HG03469 (cell line): Measurements from ENCODE around the gene PLB1.
"Not testable (repeated sequence)": the region's sequence is repeated elsewhere in the genome, so short reads cannot be mapped to it uniquely, and the experiment has no call there.

Source experiments
- ATAC-seq: cut with Tn5 transposase; IDR thresholded peaks from one replicate; pipeline ENCODE4 v1.9.1; 2021; ENCODE audit warnings: mild to moderate bottlenecking, moderate library complexity, moderate number of reproducible peaks; ENCODE audit not compliant: unreplicated experiment

Gene PLB1

DNA sequence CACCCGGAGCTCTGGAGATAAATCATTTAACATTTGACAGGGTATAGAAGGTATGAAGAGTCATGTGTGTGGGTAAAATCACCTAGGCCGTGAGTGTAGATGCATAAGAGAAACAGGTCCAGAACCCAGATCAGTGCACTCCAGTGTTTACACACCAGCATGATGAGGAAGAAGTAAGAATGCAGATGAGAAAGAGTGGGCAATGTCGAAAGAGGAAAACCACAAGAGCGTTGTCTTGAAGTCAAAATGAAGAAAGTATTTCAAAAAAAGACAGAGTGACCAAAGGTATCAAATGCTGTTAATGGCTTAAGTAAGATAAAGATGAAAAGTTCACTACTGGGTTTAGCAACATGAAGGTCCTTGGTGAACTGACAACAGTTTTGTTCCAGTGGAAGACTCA is 32.0 kb upstream of the PLB1 start:
- no peak for ATAC-seq

DNA sequence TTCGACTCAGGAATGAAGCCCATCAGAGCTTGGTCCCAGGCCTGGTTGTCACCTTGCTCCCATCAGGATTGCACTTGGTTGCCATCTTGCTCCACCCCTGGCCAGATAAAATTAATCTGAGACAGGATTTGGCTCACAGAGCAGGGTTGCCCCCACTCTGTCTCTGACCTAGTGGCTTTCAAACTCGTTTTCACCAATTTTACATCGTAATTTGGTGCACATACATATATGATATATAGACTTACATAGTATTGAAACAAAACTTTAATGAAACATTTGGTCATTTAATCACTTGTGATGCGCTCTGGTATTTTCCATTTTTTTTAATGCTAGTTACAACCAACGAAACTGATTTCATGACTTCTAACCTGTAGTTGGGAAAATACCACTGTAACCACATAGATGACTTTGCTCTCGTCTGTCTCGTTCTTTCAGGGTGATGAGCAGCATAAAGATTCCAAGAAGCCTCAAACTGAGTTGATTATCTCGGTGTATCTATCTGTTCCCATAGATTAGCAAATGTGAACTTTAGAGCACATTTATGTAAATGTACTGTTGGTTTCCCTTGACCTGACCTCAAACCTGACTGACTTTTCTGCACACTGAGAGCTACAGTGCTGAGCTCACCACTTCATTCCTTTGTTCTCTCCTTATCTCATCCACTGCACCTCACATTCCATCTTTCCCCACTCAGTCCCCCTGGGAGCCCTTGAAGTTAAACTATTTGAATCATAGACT is 30.5 kb upstream of the PLB1 start:
- no peak for ATAC-seq

DNA sequence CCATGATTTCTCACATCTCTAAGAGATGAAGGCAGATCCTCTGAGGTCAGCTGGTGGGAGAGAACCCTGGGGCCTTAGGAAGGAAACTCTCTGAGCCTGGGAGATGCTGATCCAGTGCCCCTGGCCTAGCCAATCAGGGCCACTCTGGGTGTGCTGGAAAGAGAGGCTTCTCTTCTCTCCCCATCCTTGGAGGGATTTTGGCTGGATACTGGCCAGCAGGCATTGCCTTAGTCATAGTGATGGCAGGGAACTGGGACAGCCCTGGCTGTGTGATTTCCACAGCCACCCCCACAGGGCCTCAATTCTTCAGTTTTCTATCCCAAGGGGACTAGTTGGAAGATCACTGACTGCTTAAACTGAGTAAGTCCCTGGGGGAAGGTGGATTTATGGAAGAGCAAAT is 26.6 kb upstream of the PLB1 start:
- no peak for ATAC-seq

DNA sequence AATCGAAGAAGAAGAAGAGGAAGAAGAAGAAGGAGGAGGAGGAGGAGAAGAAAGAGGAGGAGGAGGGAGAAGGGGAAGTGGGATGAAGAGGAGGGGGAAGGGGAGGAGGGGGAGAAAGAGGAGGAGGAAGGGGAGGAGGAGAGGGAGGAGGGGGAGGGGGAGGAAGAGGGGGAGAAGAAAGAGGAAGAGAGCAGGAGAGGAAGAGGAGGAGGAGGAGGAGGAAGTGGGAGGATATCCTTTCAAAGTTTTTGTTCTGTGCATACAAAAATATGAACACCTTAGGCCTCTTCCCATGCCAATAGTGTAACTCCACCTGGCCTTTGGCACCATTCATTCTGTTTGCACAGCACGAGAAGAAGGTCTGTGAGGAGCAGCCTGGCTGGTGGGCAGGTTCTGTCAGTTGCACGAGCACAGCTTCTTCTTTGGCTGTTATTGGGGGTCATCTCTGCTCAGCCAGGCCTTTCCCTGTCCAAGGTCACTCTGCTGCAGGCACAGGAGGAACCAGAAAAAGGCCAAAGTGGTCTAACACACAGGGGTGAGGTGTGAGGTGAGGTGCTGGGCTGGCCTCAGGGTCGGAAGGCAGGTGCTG is 25.8 kb upstream of the PLB1 start:
- ATAC-seq = no peak

DNA sequence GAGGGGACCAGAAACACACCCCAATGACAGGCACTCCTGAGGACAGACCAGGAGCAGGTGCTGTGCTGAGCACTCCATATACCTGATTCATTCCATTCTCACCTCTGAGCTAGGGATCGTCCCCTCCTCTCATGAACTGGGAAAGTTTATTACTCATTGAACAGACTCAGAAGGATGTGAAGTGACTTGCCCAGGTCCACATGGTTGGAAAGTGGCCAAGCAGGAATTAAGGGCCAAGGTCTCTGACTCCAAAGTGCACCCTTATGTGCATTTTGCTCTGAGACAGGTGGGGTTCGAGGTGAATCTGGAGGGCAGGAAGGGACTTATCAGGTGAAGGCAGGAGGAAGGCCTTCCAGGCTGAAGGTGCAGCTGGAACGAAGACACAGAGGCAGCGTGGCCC is 25.1 kb upstream of the PLB1 start:
- no peak for ATAC-seq

DNA sequence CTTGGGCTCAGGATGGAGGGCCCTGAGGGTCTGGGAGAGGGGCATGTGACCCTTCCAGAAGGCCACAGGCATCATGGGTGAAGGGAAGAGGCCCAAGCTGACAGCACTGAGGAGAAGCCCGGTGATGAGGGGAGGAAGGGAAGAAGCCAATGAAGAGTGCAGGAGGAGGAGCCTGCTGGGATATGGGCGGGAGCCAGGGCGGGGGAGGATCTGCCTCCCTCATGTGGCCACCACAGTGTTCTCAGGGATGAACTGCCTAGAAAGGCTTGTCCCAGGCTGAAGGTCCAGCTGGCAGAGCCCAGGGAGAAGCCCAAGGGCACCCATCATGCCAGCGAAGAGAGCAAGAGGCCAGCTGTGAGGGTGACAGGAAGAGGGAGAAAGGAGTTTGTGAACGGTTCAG is 24.6 kb upstream of the PLB1 start:
- no peak for ATAC-seq

DNA sequence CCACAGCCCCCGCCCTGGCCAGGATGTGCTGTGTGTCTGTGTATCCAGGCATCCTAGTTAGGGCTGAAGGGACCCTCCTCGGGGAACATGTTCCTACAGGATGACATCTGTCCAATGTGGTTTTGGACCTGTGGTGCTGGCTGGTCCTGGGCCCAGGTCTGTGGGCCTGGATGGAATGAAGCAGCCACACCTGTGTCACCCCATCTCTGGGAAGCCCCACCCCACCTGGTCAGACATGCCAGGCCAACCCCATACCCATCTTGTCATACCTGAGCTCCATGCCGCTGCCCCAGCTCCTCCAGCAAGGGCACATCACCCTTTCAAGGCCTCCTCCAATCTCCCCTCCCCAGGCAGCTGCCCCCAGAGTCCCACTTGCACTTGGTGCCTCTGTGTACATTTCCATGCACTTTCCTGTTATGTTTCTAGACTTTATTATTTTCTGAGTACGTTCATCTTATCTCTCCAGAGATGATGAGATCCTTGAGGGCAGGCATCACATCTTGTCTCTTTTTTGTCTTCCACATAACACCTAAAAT is 24.1 kb upstream of the PLB1 start:
- no peak for ATAC-seq

DNA sequence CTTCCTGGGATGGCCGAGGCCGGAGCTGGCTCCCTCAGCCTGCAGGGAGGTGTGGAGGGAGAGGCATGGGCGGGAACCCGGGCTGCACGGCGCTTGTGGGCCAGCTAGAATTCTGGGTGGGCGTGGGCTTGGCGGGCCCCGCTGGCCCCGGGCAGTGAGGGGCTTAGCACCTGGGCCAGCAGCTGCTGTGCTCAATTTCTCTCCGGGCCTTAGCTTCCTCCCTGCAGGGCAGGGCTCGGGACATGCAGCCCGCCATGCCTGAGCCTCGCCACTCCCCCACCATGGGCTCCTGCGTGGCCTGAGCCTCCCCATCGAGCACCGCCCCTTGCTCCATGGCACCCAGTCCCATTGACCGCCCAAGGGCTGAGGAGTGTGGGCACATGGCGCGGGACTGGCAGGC is 23.2 kb upstream of the PLB1 start:
- not testable (repeated sequence) for ATAC-seq

DNA sequence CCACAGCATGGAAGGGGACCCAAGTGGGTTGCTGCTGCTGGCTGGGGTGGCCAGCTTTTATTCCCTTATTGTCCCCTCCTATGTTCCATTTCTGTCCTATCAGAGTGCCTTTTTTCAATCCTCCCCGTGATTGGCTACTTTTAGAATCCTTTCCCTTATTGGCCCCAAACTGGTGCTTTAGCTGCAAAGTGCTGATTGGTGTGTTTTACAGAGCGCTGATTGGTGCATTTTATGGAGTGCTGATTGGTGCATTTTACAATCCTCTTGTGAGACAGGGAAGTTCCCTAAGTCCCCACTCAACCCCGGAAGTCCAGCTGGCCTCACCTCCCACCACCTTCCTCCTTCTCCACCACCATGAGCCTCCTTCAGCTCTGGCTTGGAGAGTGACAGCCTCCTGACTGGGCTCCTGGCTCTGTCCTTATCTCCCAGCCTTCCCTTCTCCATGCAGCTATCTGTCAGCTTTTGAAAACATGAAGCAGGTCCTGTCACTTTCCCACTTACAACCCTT is 20.7 kb upstream of the PLB1 start:
- ATAC-seq = no peak

DNA sequence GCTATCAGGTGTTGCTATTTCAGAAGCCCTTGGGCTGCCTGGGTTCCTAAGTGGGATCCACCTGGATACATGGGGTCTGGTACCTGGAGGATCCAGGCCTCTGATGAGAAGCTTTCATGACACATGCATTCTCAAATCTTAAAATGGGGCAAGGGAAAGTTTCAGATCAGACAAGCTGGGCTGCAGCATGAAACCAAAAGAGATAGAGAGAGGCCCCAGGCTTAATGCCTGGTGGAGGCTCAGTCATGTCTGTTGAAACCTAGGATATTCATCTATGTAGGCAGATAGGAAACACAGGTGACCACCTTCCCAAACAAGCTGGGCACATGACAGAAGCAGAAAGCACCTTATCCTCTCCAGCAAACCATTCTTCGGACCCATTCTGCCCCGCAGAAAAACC is 18.8 kb upstream of the PLB1 start:
- no peak for ATAC-seq

DNA sequence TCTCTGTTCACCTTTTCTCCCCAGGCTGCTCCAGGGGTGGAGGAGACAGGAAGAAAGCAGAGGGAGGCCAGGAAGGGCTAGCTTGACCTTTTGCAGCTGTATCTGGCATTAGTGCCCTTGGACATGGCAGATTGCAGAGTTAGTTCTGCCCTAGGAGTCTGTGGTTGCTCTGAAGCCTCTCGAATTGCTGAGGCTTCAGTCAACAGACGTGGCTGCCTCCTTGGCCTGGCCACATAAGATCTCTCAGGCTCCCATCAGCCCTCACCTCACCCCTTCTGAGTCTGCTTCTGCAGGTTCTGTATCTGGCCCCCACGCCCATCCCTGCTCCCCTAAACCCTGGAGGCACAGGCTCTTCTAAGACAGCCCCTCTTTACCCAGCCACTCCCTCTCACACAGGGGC is 18.2 kb upstream of the PLB1 start:
- ATAC-seq = no peak

DNA sequence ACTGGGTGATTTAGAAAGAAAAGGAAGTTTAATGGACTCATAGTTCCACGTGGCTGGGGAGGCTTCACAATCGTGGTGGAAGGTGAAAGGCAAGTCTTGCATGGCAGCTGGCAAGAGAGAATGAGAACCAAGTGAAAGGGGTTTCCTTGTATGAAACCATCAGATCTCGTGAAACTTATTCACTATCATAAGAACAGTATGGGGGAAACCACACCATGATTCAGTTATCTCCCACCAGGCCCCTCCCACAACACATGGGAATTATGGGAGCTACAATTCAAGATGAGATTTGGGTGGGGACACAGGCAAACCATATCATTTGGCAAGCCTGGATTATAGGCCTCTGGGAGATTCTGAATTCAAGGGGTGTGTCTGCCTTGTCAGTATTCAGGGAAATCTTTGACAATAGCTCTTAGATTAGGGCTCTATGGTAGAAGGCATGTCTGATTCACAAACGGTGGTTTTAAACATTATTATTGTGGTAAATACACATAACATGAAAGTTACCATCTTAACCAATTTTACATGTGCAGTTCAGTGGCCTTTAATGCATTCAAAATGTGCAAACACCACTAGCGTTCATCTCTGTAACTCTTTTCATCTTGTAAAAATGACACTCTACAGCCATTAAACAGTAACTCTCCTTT is 15.3 kb upstream of the PLB1 start:
- ATAC-seq = no peak

DNA sequence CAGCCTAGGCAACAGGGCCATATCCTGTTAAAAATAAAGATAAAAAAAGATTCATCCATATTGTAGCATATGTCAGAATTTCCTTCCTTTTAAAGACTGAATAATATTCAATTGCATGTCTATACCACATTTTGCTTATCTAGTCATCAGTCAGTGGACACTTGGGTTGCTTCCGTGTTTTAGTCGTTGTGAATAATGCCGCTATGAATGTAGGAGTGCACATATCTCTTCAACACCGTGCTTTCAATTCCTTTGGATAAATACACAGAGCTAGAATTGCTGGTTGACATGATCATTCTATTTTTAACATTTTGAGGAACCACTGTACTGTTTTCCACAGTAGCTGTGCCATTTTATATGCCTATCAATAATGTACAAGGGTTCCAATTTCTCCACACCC is 14.0 kb upstream of the PLB1 start:
- no peak for ATAC-seq

DNA sequence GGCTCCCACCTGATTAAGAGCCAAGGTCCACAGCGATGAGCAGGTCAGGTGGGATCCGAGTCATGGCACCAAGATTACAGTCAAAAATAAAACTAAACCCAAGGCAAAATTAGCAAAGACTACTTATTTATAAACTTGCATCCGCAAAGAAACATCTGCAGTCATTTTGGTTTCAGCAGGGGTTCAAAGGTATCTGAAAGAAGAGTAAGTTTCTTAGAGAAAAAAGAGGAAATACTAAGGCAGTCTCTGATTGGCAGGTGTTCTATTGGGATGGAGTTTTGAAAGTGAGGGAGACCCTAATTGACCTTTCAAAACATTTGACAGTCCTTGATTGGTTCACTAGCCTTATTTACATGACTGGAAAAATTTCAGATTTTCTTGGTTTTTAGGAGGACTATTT is 11.0 kb upstream of the PLB1 start:
- no peak for ATAC-seq

DNA sequence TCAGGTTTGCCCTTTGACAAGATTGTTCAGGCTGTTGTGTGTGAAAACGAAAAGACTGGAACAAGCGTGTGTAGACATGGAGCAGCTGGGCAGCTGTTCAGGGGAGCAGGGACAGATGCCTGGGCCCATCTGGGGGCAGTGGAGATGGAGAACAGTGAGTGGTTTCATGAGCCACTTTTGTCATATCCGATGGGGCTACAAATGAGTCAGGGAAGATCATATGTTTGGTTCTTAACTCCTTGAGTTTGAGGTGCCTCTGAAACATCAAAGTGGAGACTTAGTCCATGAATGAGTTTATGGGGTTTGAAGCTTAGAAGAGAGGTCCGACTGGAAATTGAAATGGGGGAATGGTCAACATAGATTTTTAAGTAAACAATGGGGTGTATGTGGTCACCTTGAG is 9.3 kb upstream of the PLB1 start:
- ATAC-seq = no peak

DNA sequence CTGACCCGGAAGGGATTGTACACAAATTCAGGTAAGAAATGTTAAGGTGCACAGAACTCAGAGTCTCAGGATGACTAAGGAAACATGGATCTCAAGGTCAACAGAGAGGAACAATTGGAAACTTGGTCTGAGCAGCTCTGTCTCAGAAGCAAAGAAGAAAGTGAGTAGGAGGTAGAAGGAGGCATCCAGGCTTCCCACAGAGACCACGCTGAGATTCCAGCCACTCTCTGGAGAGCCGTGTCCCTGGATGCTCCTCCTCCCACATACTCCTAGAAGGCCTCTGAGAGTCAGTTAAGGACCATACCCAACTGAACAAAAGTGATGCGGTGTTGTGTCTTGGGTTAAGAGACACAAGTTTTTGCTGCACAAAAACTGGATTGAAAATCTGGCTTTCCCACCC is 8.6 kb upstream of the PLB1 start:
- ATAC-seq = no peak

DNA sequence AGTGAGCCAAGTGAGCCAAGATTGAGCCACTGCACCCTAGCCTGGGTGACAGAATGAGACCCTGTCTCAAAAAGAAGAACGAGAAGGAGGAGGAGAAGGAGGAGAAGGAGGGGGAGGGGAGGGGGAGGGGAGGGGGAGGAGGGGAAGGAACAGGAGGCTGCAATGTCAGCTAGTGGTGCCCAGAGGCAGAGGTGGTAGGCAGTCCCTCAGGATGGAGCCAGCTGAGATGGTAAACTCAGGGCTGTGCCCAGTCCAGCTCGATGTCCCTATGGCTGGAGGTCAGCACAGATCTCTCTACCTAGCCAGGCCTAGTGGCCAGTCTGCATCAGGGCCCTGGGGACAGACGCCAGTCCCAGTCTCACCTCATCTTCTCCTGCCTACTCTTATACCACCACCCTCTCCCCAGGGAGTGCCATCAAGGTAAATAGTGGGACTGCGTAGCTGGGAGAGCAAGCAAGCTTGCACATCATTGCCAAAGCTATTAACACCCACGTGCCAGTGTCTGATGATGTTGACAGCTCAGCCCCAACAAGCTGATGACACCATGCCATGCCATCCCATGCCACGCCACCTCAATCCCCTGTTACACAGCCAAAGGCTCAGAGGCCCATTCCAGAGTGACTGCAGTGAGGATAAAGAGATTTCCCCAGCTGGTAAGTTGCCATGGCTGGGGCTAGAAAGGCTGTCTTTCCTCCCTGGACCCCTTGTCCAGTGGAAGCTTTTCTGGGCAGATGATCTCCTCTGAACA is 7.6 kb upstream of the PLB1 start:
- ATAC-seq = no peak

DNA sequence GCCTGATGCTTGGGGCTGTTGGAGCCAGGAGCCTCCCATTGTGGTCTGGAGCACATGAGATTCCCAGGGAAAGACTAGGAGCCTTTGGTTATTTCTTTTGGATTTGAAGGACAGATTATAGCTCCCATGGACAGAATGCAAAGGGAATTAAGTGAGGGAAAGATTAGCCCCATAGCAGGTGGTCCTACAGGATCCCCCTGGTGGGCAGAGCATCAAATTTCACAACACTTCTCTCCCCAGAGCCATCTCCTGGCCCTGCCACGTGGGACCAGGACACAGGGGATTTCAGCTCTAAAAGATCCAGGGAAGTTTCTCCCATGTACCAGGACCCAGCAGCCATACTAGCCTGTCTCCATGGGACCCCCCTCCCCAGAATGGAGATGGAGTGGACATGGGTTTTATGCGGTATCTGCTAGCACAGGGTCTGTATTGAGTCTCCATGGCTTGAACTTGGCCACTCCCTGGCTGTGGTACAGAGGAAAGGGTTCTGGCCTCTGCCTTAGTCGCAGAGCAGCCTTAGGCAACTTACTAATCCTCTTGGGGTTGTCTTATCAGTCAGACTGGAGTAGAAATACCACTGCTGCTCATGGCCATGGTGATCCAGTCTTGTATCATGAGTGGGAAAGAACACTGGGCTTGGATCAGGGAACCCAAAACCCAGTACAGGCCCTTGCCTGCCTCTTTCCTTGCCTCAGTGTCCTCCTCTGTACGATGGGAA is 6.8 kb upstream of the PLB1 start:
- ATAC-seq = no peak

DNA sequence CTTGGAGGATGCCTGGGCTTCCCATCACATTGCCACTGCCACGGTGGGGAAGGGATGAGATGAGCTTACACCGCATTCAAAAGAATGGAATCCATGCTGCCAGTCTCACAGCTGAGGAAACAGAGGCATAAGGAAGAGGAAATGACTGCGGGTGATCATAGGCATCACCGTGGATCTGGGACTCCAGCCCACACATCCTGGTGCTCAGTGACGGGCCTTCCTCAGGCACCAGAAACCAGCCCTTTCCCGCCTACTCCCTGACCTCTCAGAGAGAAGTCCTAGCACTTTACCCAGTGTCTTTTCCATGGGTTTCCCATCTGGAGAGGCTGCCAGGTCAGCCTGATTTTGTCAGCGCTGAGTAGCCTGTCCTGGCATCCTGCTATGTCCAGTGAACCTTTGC is 5.3 kb upstream of the PLB1 start:
- ATAC-seq = no peak

DNA sequence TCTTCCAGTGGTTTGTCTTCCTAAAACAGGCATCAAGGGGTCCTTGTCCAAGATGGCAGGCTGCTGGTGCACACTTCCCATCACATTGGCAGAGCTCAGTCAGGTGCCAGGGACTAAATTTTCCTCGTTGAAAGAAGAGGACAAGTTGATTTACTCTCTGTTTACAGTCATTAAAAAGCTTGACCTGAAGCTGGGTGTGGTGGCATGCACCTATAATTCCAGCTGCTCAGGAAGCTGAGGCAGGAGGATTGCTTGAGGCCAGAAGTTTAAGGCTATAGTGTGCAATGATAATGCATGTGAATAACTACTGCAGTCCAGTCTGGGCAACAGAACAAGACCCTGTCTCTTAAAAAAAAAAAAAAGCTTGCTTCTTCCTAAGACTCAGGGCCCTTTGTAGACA is 3.6 kb upstream of the PLB1 start:
- ATAC-seq = no peak

DNA sequence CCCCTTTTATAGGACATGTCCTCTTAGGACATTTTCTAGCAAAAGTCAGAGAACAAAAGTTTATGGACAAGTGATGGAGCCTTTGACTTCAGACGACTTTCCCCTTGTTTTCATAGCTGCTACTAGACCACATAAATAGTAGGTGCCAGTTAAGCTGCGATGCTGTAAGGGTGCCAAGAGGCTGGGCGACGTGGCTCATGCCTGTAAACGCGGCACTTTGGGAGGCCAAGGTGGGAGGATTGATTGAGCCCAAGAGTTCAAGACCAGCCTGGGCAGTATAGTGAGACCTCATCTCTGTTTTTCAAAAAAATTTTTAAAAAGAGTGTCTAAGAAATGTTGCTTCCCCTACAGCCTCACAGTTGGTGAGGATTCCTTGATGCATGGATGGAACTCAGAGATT is 2.2 kb upstream of the PLB1 start:
- no peak for ATAC-seq
